ENCODE results near the gene PARD6G. TPM values are rescaled to one million over a fixed set of nuclear protein-coding genes. Genes with fewer than 3 reads are reported as not detected.

Gene PARD6G
- total RNA-seq, 2 donors from 2014 or later = 1.1 to 3.5 TPM

DNA sequence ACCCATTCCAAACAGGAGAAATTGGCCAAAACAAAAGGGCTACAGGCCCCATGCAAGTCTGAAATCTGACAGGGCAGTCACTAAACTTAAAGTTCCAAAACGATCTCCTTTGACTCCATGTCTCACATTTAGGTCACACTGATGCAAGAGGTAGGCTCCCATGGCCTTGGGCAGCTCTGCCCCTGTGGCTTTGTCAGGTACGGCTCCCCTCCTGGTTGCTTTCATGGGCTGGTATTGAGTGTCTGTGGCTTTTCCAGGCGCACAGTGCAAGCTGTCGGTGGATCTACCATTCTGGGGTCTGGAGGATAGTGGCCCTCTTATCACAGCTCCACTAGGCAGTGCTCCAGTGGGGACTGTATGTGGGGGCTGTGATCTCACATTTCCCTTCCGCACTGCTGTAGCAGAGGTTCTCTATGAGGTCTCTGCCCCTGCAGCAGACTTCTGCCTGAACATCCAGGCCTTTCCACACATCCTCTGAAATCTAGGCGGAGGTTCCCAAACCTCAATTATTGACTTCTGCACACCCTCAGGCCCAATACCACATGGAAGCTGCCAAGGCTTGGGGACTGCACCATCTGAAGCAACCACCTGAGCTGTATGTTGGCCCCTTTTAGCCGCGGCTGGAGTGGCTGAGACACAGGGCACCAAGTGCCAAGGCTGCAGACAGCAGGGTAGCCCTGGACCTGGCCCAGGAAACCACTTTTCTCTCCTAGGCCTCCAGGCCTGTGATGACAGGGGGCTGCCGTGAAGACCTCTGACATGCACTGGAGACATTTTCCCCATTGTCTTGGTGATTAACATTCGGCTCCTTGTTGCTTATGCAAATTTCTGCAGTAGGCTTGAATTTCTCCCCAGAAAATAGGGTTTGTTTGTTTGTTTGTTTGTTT, 28.7 kb downstream of the PARD6G start:
- ATAC-seq (no peak), DNase-seq (no peak)
- H3K9me3 ChIP-seq (ENCODE audit: control insufficient read depth, low read length, poor library complexity, severe bottlenecking) = no peaks in the 10 kb centered on the region
- peaks cover 9% of the 10 kb centered on the region for H3K27me3 Mint-ChIP-seq
- H3K27ac Mint-ChIP-seq = no peak overlapping the region
- H3K4me3 Mint-ChIP-seq = no peak overlapping the region
- no peaks in the 10 kb centered on the region for H3K36me3 Mint-ChIP-seq (ENCODE audit: low read depth)
- no peaks in the 10 kb centered on the region for H3K4me1 Mint-ChIP-seq

DNA sequence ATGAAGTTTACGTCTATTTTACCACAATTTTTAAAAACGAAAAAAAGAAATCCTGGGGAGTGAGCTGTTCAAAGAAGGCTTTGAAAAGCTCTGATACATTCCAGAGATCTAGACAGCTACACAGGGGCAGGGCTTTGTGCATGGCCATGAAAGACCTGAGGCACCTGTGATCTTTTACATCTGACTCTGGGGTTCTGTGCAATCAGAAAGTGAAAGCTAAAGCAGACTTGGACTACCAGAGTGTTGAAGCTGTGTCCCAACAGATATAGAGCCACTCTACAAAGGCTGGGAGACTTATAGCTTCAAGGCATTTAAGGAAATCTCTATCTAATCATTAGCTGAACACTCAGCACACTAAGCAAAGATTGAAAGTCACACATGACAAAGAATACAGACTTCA, 34.1 kb downstream of the PARD6G start:
- no peaks in the 10 kb centered on the region for H3K4me1 Mint-ChIP-seq
- H3K36me3 Mint-ChIP-seq (ENCODE audit: low read depth) = no peaks in the 10 kb centered on the region
- peaks cover 2% of the 10 kb centered on the region for H3K9me3 ChIP-seq (ENCODE audit: control insufficient read depth, low read length, poor library complexity, severe bottlenecking)
- DNase-seq = no peak
- no peak for ATAC-seq
- no peak overlapping the region for H3K27ac Mint-ChIP-seq
- H3K4me3 Mint-ChIP-seq = no peak overlapping the region
- peaks cover 17% of the 10 kb centered on the region for H3K27me3 Mint-ChIP-seq

DNA sequence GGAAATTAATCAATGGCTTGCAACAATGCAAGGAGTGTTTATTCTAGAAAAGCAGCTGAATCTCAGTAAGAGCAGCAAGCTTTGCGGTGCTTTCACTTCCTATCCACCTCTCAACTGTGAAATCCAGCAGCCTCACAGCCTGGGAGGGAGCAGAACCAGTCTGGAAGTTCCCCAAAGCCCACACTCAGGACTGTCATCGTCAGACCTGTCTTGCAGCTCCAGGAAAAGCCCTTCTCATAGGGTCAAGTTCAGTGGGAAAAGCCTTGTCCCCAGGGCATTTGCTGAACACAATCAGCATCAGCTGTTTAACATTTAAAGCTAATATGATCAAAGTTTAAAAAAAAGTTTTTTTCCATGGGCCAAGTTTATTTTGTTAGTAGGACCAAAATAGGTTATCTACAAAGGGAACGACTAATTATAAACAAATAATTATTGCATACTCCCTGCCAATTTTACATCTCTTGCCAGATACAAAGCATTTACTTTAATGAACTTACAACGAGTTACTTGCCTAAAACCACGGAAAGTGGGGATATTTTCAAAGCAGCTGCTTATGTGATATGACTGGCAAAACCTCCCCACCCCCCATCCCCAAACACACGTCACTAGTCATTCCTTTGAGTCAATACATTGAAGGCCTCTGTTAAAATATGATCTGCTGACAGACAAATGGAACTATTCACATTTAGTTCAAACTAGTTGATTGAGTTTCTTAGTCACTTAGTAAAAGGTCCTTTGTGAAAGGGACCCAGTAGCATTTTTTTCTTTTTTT, 36.8 kb downstream of the PARD6G start:
- Mint-ChIP-seq H3K27ac (no peak overlapping the region), H3K36me3 (ENCODE audit: low read depth) (peaks cover 1% of the 10 kb centered on the region), H3K4me1 (no peaks in the 10 kb centered on the region), H3K4me3 (no peak overlapping the region), H3K27me3 (peaks cover 22% of the 10 kb centered on the region)
- DNase-seq = no peak
- peaks cover 2% of the 10 kb centered on the region for H3K9me3 ChIP-seq (ENCODE audit: control insufficient read depth, low read length, poor library complexity, severe bottlenecking)
- ATAC-seq = no peak

DNA sequence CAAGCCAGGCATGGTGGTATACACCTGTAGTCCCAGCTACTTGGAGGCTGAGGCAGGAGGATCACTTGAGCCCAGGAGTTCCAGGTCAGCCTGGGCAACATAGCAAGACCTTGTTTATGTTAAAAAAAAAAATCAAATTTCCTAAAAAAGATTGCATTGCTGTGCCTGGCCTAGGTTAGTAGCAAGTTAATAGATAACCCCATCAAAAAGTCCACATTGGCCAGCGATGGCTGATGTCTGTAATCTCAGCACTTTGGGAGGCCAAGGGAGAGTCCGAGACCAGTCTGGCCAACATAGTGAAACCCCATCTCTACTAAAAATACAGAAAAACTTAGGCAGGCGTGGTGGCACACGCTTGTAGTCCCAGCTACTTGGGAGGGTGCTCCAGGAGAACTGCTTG, 38.7 kb downstream of the PARD6G start:
- peaks cover 2% of the 10 kb centered on the region for H3K9me3 ChIP-seq (ENCODE audit: control insufficient read depth, low read length, poor library complexity, severe bottlenecking)
- DNase-seq (no peak), ATAC-seq (no peak)
- H3K36me3 Mint-ChIP-seq (ENCODE audit: low read depth) = peaks cover 2% of the 10 kb centered on the region
- H3K4me1 Mint-ChIP-seq = no peaks in the 10 kb centered on the region
- H3K27ac Mint-ChIP-seq = no peak overlapping the region
- H3K4me3 Mint-ChIP-seq = no peak overlapping the region
- H3K27me3 Mint-ChIP-seq = peaks cover 28% of the 10 kb centered on the region

DNA sequence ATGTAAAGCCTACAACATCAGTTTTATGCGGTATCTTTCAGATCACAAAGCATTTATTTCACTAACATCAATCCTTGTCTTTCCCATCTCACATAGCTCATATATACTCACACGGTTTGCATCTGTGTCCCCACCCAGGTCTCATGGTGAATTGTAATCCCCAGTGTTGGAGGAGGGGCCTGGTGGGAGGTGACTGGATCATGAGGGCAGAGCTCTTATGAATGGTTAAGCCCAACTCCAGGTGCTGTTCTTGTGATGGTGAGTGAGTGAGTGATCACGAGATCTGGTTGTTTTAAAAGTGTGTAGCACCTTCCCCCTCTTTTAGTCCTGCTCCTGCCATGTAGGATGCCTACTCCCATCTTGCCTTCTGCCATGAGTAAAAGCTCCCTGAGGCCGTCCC, 42.0 kb downstream of the PARD6G start:
- Mint-ChIP-seq H3K27me3 (peaks cover 46% of the 10 kb centered on the region), H3K27ac (no peak overlapping the region), H3K4me3 (no peak overlapping the region), H3K4me1 (peaks cover 3% of the 10 kb centered on the region), H3K36me3 (ENCODE audit: low read depth) (peaks cover 4% of the 10 kb centered on the region)
- no peaks in the 10 kb centered on the region for H3K9me3 ChIP-seq (ENCODE audit: control insufficient read depth, low read length, poor library complexity, severe bottlenecking)
- ATAC-seq (no peak), DNase-seq (no peak)

DNA sequence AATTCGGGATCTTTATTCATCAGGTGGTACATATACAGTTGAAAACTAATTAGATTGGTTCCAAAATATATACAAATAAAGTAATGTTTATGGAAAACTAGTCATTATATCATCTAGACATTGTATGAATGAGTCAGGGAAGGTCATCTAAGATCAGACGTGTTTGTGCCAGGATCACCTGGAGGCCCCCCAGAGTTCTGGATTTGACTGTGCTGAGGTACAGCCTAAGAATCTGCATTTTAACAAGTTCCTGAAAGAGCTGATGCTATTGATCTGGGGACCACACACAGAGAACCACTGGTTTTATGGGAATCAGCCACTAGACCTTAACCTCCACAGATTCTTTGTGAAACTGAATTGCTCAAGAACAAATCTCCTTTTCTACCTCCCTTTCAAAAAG, 43.2 kb downstream of the PARD6G start:
- peaks cover 50% of the 10 kb centered on the region for H3K27me3 Mint-ChIP-seq
- H3K4me1 Mint-ChIP-seq = peaks cover 3% of the 10 kb centered on the region
- DNase-seq (no peak), ATAC-seq (no peak)
- H3K36me3 Mint-ChIP-seq (ENCODE audit: low read depth) = peaks cover 7% of the 10 kb centered on the region
- H3K27ac Mint-ChIP-seq = no peak overlapping the region
- no peak overlapping the region for H3K4me3 Mint-ChIP-seq
- no peaks in the 10 kb centered on the region for H3K9me3 ChIP-seq (ENCODE audit: control insufficient read depth, low read length, poor library complexity, severe bottlenecking)

DNA sequence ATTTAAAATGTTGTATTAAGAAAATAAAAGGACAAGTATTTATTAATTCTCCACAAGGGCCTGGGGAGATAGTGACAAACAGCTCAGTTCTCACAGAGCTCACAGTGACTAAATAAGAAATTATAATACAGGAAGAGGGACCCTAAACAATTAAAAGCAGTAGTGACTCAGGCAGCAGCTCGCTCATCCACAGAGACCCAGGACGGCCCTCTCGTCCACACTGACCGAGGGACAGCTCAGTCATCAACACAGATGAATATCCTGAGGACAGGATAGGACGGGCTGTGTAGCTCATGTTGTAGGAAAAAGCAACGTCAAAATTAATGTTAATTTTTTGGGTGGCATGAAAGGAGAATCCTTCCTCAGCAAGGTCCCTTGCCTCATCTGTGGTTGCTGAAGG, 44.1 kb downstream of the PARD6G start:
- Mint-ChIP-seq H3K27me3 (peaks cover 51% of the 10 kb centered on the region), H3K27ac (no peak overlapping the region), H3K4me1 (peaks cover 3% of the 10 kb centered on the region), H3K4me3 (no peak overlapping the region), H3K36me3 (ENCODE audit: low read depth) (peaks cover 7% of the 10 kb centered on the region)
- H3K9me3 ChIP-seq (ENCODE audit: control insufficient read depth, low read length, poor library complexity, severe bottlenecking) = no peaks in the 10 kb centered on the region
- DNase-seq (no peak), ATAC-seq (no peak)

DNA sequence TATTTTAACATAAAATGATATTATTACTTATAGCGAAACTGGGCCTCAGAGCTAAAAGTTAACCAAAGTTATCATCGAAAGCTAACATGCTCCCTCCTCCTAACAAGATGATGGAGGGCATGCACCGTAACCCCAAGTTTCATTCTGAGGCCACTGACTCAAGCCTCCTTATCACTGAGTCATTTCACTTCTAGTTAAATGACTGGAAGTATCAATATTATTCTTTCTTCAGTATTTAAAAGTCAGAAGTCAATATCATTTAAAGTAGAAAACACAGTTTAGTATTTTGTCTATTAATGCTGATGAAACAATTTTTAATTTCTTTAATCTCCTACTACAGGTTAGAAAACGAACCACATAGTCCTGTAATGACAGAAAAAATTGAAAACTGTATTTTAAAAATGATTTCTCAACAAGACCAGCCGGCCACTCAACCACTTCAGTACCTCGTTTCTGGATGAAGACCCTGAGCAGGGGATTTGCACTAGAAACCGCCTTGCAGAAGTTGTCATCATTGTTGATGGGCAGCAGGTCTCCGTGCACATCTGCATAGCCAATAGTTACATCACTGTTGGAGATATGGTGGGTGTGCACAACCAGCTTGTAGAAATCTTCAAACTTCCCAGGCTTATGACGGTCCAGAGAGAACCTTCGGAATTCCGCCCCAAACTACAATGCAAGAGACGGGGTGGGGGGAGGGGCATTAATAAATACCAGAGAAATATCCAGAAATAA, 44.9 kb downstream of the PARD6G start:
- DNase-seq = no peak
- Mint-ChIP-seq H3K36me3 (ENCODE audit: low read depth) (peaks cover 7% of the 10 kb centered on the region), H3K4me1 (peaks cover 3% of the 10 kb centered on the region), H3K27ac (no peak overlapping the region), H3K4me3 (no peak overlapping the region), H3K27me3 (peaks cover 58% of the 10 kb centered on the region)
- no peak for ATAC-seq
- no peaks in the 10 kb centered on the region for H3K9me3 ChIP-seq (ENCODE audit: control insufficient read depth, low read length, poor library complexity, severe bottlenecking)

DNA sequence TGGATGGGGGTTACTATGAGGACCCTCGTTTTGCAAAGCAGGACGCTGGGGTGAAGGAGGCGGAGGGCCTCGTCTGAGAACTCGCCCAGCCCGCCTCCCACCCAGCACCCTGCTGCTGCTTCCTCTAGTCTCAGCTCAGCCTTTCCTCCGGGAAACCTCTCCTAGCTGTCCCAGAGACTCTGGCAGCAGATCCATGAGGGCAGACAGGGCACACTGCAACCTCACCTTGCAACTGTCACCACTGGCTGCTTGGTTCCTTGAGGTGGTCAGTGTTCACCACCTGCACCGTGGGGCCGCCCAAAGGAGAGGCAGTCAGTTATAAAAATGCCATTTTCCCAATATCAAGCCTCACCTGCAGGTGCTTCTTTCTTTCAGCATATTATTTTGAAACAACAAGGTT, 45.6 kb downstream of the PARD6G start:
- peaks cover 3% of the 10 kb centered on the region for H3K4me1 Mint-ChIP-seq
- ATAC-seq = no peak
- no peak overlapping the region for H3K4me3 Mint-ChIP-seq
- DNase-seq = no peak
- H3K27me3 Mint-ChIP-seq = peaks cover 65% of the 10 kb centered on the region
- H3K36me3 Mint-ChIP-seq (ENCODE audit: low read depth) = peaks cover 7% of the 10 kb centered on the region
- H3K9me3 ChIP-seq (ENCODE audit: control insufficient read depth, low read length, poor library complexity, severe bottlenecking) = no peaks in the 10 kb centered on the region
- no peak overlapping the region for H3K27ac Mint-ChIP-seq

DNA sequence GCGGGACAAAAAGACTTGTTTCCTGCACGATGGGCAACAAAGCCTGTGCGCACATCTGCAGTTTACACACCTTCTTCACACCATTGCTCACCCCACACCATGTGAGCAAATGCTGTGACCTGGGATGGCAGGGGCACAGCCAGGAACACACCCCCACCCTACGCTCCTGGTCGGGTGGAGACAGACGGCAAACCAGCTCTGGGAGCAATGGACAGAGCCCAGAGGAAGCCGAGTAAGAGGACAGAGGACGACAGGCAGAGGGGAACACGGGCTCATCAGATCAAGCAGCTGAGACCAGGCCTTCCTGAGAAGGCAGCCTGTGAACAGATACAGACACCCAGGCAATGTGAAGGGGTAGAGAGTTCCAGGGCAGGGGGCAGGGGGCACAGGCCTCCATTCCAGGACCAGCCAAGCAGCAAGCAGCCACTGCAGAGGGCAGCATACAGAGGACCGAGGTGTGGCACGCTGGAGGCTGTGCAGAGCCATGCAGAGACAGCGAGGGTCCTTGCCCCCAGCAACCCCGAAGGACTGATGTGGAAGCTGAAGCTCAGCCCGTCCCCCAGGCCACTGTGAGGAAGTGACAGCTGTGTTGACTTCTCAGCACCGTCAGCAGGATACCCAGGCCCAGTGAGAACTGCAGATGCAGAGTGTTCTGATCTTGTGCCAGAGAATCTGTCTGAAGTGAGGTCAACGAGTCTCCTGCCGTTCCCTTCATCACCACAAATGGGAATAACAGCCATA, 46.2 kb downstream of the PARD6G start:
- H3K4me3 Mint-ChIP-seq = no peak overlapping the region
- H3K4me1 Mint-ChIP-seq = peaks cover 3% of the 10 kb centered on the region
- no peak overlapping the region for H3K27ac Mint-ChIP-seq
- peaks cover 7% of the 10 kb centered on the region for H3K36me3 Mint-ChIP-seq (ENCODE audit: low read depth)
- no peak for DNase-seq
- no peaks in the 10 kb centered on the region for H3K9me3 ChIP-seq (ENCODE audit: control insufficient read depth, low read length, poor library complexity, severe bottlenecking)
- H3K27me3 Mint-ChIP-seq = peaks cover 65% of the 10 kb centered on the region
- no peak for ATAC-seq

DNA sequence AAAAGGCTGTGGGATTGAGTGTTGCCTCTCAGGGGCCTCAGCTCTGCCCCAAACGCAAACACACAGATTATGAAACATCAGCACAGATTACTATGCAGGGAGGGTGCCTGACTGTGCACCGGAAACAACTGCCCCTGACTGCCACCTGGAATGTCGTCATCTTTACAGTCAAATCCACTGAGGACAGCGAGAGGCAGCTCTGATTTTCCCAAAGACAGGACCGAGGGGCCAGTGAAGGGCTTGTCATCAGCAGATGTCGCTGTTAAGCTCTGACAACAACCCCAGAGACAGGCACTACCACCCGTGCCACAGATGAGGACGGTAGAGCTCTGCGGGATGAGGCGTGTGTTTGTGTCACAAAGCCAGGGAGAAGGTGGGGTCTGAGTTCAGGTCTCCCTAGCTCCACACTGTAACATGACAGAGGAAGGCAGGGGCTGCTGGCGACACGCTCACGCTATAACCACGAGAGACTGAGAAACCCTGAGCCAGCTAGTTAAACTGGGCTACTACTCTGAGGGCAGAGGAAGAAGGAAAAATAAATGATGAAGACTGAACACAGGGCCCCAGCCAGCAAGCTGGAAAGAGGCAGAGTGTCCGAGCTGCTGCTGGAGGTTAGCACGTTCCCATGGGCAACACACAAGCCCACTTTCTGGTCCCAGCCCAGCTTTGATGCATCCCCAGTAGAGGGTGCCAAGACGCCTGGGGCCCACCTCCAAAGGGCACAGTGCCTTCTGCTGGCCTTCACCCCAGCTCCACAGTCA, 47.0 kb downstream of the PARD6G start:
- Mint-ChIP-seq H3K36me3 (ENCODE audit: low read depth) (peaks cover 5% of the 10 kb centered on the region), H3K4me3 (no peak overlapping the region), H3K27me3 (peaks cover 59% of the 10 kb centered on the region), H3K4me1 (peaks cover 3% of the 10 kb centered on the region), H3K27ac (no peak overlapping the region)
- DNase-seq (no peak), ATAC-seq (no peak)
- H3K9me3 ChIP-seq (ENCODE audit: control insufficient read depth, low read length, poor library complexity, severe bottlenecking) = no peaks in the 10 kb centered on the region

DNA sequence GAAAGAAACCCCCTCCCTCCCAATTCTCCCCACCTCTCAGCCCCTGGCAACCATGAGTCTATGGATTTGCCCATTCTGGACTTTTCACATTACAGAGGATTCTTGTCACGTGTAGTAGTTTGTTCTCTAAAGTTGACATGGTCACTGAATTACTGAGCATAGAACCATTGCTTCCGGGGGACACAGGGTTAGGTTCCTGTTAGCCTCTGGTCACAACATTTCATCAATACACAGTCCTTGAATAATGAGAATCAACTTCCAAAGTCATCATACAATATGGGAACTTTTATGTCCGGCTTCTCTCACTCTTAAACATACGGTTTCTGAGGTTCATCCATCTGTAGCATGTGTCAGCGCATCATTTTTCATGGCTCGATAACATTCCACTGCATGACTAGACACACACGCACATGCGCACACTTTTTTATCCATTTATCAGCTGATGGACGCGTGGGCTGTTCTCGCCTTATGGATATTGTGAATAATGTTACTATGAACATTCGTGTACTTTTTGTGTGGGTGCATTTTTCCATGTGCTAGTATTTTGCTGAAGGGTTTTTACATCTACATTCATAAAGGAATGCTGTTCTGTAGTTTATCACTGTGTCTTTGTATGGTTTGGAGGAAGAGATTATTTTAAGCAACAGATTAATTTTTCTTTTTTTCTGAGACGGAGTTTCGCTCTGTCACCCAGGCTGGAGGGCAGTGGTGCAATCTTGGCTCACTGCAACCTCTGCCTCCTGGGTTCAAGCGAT, 48.1 kb downstream of the PARD6G start:
- Mint-ChIP-seq H3K36me3 (ENCODE audit: low read depth) (peaks cover 5% of the 10 kb centered on the region), H3K4me1 (peaks cover 3% of the 10 kb centered on the region), H3K4me3 (no peak overlapping the region), H3K27me3 (peaks cover 67% of the 10 kb centered on the region), H3K27ac (no peak overlapping the region)
- DNase-seq (no peak), ATAC-seq (no peak)
- no peaks in the 10 kb centered on the region for H3K9me3 ChIP-seq (ENCODE audit: control insufficient read depth, low read length, poor library complexity, severe bottlenecking)

Data from T-helper 17 cell (primary cell).